B cell (primary cell): ENCODE data around the gene JUP.

Experiments
- EZH2 ChIP-seq: IDR thresholded peaks from 2 replicates; pipeline ENCODE4 v1.6.1; 2012; ENCODE audit warnings: borderline replicate concordance, low read depth, mild to moderate bottlenecking, moderate library complexity, low read length; ENCODE audit not compliant: insufficient read depth, poor library complexity, severe bottlenecking
- TF ChIP-seq, protein P1 (sequence below): fragments of 200-600 bp; IDR thresholded peaks from one replicate; pipeline ENCODE4 v1.8.0; 2022; ENCODE audit warnings: antibody characterized with exemption, mild to moderate bottlenecking

- TF ChIP-seq, protein P1, sequence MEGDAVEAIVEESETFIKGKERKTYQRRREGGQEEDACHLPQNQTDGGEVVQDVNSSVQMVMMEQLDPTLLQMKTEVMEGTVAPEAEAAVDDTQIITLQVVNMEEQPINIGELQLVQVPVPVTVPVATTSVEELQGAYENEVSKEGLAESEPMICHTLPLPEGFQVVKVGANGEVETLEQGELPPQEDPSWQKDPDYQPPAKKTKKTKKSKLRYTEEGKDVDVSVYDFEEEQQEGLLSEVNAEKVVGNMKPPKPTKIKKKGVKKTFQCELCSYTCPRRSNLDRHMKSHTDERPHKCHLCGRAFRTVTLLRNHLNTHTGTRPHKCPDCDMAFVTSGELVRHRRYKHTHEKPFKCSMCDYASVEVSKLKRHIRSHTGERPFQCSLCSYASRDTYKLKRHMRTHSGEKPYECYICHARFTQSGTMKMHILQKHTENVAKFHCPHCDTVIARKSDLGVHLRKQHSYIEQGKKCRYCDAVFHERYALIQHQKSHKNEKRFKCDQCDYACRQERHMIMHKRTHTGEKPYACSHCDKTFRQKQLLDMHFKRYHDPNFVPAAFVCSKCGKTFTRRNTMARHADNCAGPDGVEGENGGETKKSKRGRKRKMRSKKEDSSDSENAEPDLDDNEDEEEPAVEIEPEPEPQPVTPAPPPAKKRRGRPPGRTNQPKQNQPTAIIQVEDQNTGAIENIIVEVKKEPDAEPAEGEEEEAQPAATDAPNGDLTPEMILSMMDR, result no peak
- no peak for TF ChIP-seq EZH2
Measured at GRCh38 chr17:41763327-41763726, 23.2 kb downstream of the JUP start.
